ENCODE results near the gene MMEL1.

The MMEL1 gene

GRCh38 chr1:2595812-2596529, 36.8 kb downstream of the MMEL1 start:
- TF ChIP-seq TCF12 (IDR thresholded peaks at IDR 0.05; ENCODE audit: low read depth) = no peak
- no peak for TF ChIP-seq FOXM1 (IDR thresholded peaks at IDR 0.05; ENCODE audit: borderline replicate concordance, low read depth)
- no peak for TF ChIP-seq RAD21 (IDR thresholded peaks at IDR 0.05; ENCODE audit: low read depth)
- no peak for TF ChIP-seq MAX (IDR thresholded peaks at IDR 0.05)
- TF ChIP-seq NFIC (IDR thresholded peaks at IDR 0.05) = no peak
- no peak for TF ChIP-seq TAF1 (IDR thresholded peaks at IDR 0.05; ENCODE audit: low read depth)
- TF ChIP-seq EGR1 (IDR thresholded peaks at IDR 0.05) = no peak
- no peak for TF ChIP-seq CREB1 (IDR thresholded peaks at IDR 0.05; ENCODE audit: low read depth)
- TF ChIP-seq ZBTB7A (IDR thresholded peaks at IDR 0.05; ENCODE audit: low read depth) = no peak
- no peak for TF ChIP-seq CEBPB (IDR thresholded peaks at IDR 0.05)
- no peak for TF ChIP-seq EP300 (IDR thresholded peaks at IDR 0.05; ENCODE audit: borderline replicate concordance)
- no peak for TF ChIP-seq TEAD4 (IDR thresholded peaks at IDR 0.05)
- no peak for TF ChIP-seq YY1 (IDR thresholded peaks at IDR 0.05; ENCODE audit: low read depth)
- no peak for TF ChIP-seq USF1 (IDR thresholded peaks at IDR 0.05)
- TF ChIP-seq, protein P1, sequence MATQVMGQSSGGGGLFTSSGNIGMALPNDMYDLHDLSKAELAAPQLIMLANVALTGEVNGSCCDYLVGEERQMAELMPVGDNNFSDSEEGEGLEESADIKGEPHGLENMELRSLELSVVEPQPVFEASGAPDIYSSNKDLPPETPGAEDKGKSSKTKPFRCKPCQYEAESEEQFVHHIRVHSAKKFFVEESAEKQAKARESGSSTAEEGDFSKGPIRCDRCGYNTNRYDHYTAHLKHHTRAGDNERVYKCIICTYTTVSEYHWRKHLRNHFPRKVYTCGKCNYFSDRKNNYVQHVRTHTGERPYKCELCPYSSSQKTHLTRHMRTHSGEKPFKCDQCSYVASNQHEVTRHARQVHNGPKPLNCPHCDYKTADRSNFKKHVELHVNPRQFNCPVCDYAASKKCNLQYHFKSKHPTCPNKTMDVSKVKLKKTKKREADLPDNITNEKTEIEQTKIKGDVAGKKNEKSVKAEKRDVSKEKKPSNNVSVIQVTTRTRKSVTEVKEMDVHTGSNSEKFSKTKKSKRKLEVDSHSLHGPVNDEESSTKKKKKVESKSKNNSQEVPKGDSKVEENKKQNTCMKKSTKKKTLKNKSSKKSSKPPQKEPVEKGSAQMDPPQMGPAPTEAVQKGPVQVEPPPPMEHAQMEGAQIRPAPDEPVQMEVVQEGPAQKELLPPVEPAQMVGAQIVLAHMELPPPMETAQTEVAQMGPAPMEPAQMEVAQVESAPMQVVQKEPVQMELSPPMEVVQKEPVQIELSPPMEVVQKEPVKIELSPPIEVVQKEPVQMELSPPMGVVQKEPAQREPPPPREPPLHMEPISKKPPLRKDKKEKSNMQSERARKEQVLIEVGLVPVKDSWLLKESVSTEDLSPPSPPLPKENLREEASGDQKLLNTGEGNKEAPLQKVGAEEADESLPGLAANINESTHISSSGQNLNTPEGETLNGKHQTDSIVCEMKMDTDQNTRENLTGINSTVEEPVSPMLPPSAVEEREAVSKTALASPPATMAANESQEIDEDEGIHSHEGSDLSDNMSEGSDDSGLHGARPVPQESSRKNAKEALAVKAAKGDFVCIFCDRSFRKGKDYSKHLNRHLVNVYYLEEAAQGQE (IDR thresholded peaks at IDR 0.05; ENCODE audit: low read depth) = no peak

DNA sequence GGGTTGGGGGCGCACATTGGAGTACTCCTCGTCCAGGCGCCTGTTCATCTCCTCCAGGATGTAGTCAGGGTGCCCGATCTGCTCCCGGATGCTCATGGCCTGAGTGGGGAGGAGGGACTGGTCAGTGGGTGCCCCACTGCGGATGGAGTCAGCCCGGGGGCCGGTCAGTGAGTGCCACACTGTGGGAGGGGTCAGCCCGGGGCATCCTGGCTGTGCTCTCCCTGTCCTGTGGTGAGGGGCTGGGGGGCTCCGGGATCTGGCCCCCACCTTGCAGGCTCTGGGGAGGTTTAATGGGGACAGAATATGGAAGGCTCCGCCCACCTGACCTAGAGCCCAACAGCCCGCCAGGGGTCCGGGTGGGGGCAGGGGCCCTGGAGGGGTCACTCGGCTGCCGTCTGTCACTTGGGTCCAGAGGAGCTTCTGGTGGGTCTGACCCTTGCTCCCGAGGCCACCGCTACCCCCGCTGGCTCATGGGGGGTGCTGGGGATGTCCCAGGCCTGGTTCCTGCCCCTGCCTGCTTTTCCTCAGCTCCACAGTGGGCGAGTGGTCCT, 37.5 kb downstream of the MMEL1 start:
- no peak for TF ChIP-seq CEBPB (IDR thresholded peaks at IDR 0.05)

GRCh38 chr1:2594641-2595131, 38.1 kb downstream of the MMEL1 start:
- no peak for TF ChIP-seq USF1 (IDR thresholded peaks at IDR 0.05)
- no peak for TF ChIP-seq RAD21 (IDR thresholded peaks at IDR 0.05; ENCODE audit: low read depth)
- TF ChIP-seq MAX (IDR thresholded peaks at IDR 0.05) = no peak
- TF ChIP-seq, protein P1 (IDR thresholded peaks at IDR 0.05; ENCODE audit: low read depth) = no peak
- no peak for TF ChIP-seq YY1 (IDR thresholded peaks at IDR 0.05; ENCODE audit: low read depth)
- TF ChIP-seq TCF12 (IDR thresholded peaks at IDR 0.05; ENCODE audit: low read depth) = no peak
- no peak for TF ChIP-seq EGR1 (IDR thresholded peaks at IDR 0.05)
- TF ChIP-seq TAF1 (IDR thresholded peaks at IDR 0.05; ENCODE audit: low read depth) = no peak
- no peak for TF ChIP-seq NFIC (IDR thresholded peaks at IDR 0.05)
- no peak for TF ChIP-seq CREB1 (IDR thresholded peaks at IDR 0.05; ENCODE audit: low read depth)
- no peak for TF ChIP-seq TEAD4 (IDR thresholded peaks at IDR 0.05)
- TF ChIP-seq FOXM1 (IDR thresholded peaks at IDR 0.05; ENCODE audit: borderline replicate concordance, low read depth) = no peak
- TF ChIP-seq EP300 (IDR thresholded peaks at IDR 0.05; ENCODE audit: borderline replicate concordance) = no peak
- TF ChIP-seq ZBTB7A (IDR thresholded peaks at IDR 0.05; ENCODE audit: low read depth) = no peak
- TF ChIP-seq CEBPB (IDR thresholded peaks at IDR 0.05) = no peak

GRCh38 chr1:2594001-2594640, 38.7 kb downstream of the MMEL1 start:
- TF ChIP-seq NFIC (IDR thresholded peaks at IDR 0.05) (peak; percentile 55; the same call in 1 of the 2 replicates), USF1 (IDR thresholded peaks at IDR 0.05) (no peak)

- no peak for TF ChIP-seq USF1 (IDR thresholded peaks at IDR 0.05)
- no peak for TF ChIP-seq CEBPB (IDR thresholded peaks at IDR 0.05)
- no peak for TF ChIP-seq MAX (IDR thresholded peaks at IDR 0.05)
- TF ChIP-seq EP300 (IDR thresholded peaks at IDR 0.05; ENCODE audit: borderline replicate concordance) = no peak
- no peak for TF ChIP-seq RAD21 (IDR thresholded peaks at IDR 0.05; ENCODE audit: low read depth)
- no peak for TF ChIP-seq TEAD4 (IDR thresholded peaks at IDR 0.05)
- TF ChIP-seq TAF1 (IDR thresholded peaks at IDR 0.05; ENCODE audit: low read depth) = no peak
Measured at GRCh38 chr1:2593251-2593878, 39.5 kb downstream of the MMEL1 start.
